ENCODE results near the gene BTBD17. TPM values are rescaled to one million over a fixed set of nuclear protein-coding genes. Genes with fewer than 3 reads are reported as not detected.
"Not testable (repeated sequence)": the region's sequence is repeated elsewhere in the genome, so short reads cannot be mapped to it uniquely, and the experiment has no call there.

The BTBD17 gene
- total RNA-seq = not detected

GRCh38 chr17:74361230-74362068 is at the start of gene BTBD17:
Gene BTBD17 (minus strand): TSS chr17:74361868. CDS start chr17:74361819, 49 bp downstream.
- Histone ChIP-seq H3K4me3 (no peak within 1 kb of the TSS), H3K27me3 (peaks cover 12 to 71% (median 15%) of the 10 kb centered on the region in 4 donors), H3K27ac (no peak within 1 kb of the TSS), H3K4me1 (peaks cover 0 to 31% (median 10%) of the 10 kb centered on the region in 3 donors), H3K36me3 (no peaks in the 10 kb centered on the region), H3K9me3 (no peaks in the 10 kb centered on the region)
- 40 to 52% methylated on average over 11 to 18 of the region's 28 CpGs for WGBS, 2 donors
- no peak for TF ChIP-seq POLR2A (IDR thresholded peaks at IDR 0.05)
- peak; percentile 25 to 65 (median 56) for TF ChIP-seq CTCF (IDR thresholded peaks at IDR 0.05)
- DNase-seq = no peak
- intact Hi-C loops (cut with DNase I) = no loop called here

GRCh38 chr17:74410001-74410443 is 48.4 kb upstream of the BTBD17 start:
- DNase-seq = no peak
- 78 to 86% methylated on average over 3 to 4 of the region's 4 CpGs for WGBS, 2 donors
- Histone ChIP-seq H3K27me3 (peaks cover 0 to 31% (median 0%) of the 10 kb centered on the region in 4 donors), H3K4me1 (no peaks in the 10 kb centered on the region), H3K9me3 (no peaks in the 10 kb centered on the region), H3K36me3 (no peaks in the 10 kb centered on the region), H3K27ac (no peak overlapping the region), H3K4me3 (no peak overlapping the region)
- intact Hi-C loops (cut with DNase I) = no loop called here
- no peak for TF ChIP-seq POLR2A (IDR thresholded peaks at IDR 0.05)
- no peak for TF ChIP-seq CTCF (IDR thresholded peaks at IDR 0.05)

GRCh38 chr17:74408815-74409214 is 47.1 kb upstream of the BTBD17 start:
- Histone ChIP-seq H3K4me1 (no peaks in the 10 kb centered on the region), H3K36me3 (no peaks in the 10 kb centered on the region), H3K9me3 (no peaks in the 10 kb centered on the region), H3K4me3 (no peak overlapping the region), H3K27me3 (peaks cover 0 to 38% (median 0%) of the 10 kb centered on the region in 4 donors), H3K27ac (no peak overlapping the region)
- intact Hi-C loops (cut with DNase I) = no loop called here
- WGBS, 2 donors = 46 to 47% methylated on average over 4 of the region's 4 CpGs
- no peak for TF ChIP-seq CTCF (IDR thresholded peaks at IDR 0.05)
- TF ChIP-seq POLR2A (IDR thresholded peaks at IDR 0.05) = no peak
- no peak for DNase-seq

- Histone ChIP-seq H3K4me1 (no peaks in the 10 kb centered on the region), H3K9me3 (no peaks in the 10 kb centered on the region), H3K36me3 (no peaks in the 10 kb centered on the region), H3K27ac (no peak overlapping the region), H3K4me3 (no peak overlapping the region), H3K27me3 (peaks cover 0 to 42% (median 0%) of the 10 kb centered on the region in 4 donors)
- intact Hi-C loops (cut with DNase I) = no loop called here
- TF ChIP-seq CTCF (IDR thresholded peaks at IDR 0.05) (no peak), POLR2A (IDR thresholded peaks at IDR 0.05) (no peak)
- DNase-seq = no peak
- 64 to 76% methylated on average over 2 to 3 of the region's 3 CpGs for WGBS, 2 donors
Measured at GRCh38 chr17:74408262-74408661, 46.6 kb upstream of the BTBD17 start.

- Histone ChIP-seq H3K9me3 (no peaks in the 10 kb centered on the region), H3K27ac (no peak overlapping the region), H3K36me3 (no peaks in the 10 kb centered on the region), H3K4me1 (no peaks in the 10 kb centered on the region), H3K4me3 (no peak overlapping the region), H3K27me3 (peaks cover 0 to 42% (median 0%) of the 10 kb centered on the region in 4 donors)
- DNase-seq = no peak
- TF ChIP-seq POLR2A (IDR thresholded peaks at IDR 0.05) (no peak), CTCF (IDR thresholded peaks at IDR 0.05) (no peak)
- intact Hi-C loops (cut with DNase I) = no loop called here
- 73 to 96% methylated on average over 2 to 3 of the region's 5 CpGs for WGBS, 2 donors
Measured at GRCh38 chr17:74407384-74407783, 45.7 kb upstream of the BTBD17 start.

- intact Hi-C loops (cut with DNase I); H3K27ac ChIP-seq; H3K9me3 ChIP-seq; DNase-seq; H3K36me3 ChIP-seq; H3K4me3 ChIP-seq; H3K4me1 ChIP-seq: not testable (repeated sequence)
- 93 to 94% methylated on average over 3 to 5 of the region's 5 CpGs for WGBS, 2 donors
- H3K27me3 ChIP-seq = peaks cover 0 to 35% (median 0%) of the 10 kb centered on the region in 4 donors
Measured at GRCh38 chr17:74405311-74405710, 43.6 kb upstream of the BTBD17 start.

Measured in esophagus squamous epithelium (tissue), 5 donors.